ENCODE measurements around the gene UVRAG.

DNA sequence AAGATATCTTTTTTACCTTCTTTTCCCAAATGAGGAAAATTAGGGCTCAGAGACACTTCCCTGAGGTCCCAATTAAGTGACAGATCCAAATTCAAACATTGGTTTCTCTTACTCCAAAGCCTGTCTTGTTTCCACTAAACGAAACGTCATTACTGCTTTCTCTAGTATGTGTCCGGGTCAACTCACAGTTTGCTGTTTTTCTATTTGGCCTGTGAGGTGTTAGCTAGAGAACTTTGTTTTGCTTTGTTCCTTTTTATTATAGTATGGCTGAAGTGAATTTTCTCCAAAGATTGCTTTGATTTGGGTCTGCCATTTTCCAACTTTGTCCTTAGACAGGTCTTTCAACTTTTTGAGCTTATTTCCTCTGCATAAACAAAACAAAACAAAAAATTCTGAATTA, 179.6 kb downstream of the UVRAG start:
- TF ChIP-seq, protein P1, sequence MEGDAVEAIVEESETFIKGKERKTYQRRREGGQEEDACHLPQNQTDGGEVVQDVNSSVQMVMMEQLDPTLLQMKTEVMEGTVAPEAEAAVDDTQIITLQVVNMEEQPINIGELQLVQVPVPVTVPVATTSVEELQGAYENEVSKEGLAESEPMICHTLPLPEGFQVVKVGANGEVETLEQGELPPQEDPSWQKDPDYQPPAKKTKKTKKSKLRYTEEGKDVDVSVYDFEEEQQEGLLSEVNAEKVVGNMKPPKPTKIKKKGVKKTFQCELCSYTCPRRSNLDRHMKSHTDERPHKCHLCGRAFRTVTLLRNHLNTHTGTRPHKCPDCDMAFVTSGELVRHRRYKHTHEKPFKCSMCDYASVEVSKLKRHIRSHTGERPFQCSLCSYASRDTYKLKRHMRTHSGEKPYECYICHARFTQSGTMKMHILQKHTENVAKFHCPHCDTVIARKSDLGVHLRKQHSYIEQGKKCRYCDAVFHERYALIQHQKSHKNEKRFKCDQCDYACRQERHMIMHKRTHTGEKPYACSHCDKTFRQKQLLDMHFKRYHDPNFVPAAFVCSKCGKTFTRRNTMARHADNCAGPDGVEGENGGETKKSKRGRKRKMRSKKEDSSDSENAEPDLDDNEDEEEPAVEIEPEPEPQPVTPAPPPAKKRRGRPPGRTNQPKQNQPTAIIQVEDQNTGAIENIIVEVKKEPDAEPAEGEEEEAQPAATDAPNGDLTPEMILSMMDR (IDR thresholded peaks at IDR 0.05): no peak
- TF ChIP-seq POLR2A (IDR thresholded peaks at IDR 0.05): no peak

All from lower leg skin (tissue), 3 donors.